Breast epithelium (tissue), 4 donors: Measurements from ENCODE around the gene PPFIA2. TPM values are rescaled to one million over a fixed set of nuclear protein-coding genes. Genes with fewer than 3 reads are reported as not detected.

Experiments
- DNase-seq, 2 donors: peaks; one replicate each; pipeline ENCODE4 v3.0.0-alpha.2; 2019; ENCODE audit warnings: low spot score in 2 of 2
- H3K27ac ChIP-seq, 2 donors: fragments of 200-600 bp; sonication (generic) in 1 of 2; one replicate each; pipeline ENCODE4 v1.5.1; 2016 to 2019; ENCODE audit warnings: mild to moderate bottlenecking in 1 of 2
- H3K27me3 ChIP-seq, 2 donors: fragments of 200-600 bp; sonication (generic) in 1 of 2; one replicate each; pipeline versions ENCODE4 v1.5.1 to v1.6.0; 2017 to 2019; ENCODE audit warnings: control low read depth in 1 of 2, mild to moderate bottlenecking in 1 of 2
- H3K36me3 ChIP-seq: fragments of 200-600 bp; one replicate; pipeline ENCODE4 v1.5.1; 2019
- H3K4me1 ChIP-seq, 2 donors: fragments of 200-600 bp; sonication (generic); one replicate each; pipeline ENCODE4 v1.5.1; 2016 to 2019; ENCODE audit warnings: control low read depth in 1 of 2
- H3K4me3 ChIP-seq, 3 donors: fragments of 200-600 bp; sonication (generic); 1 replicate in 2 of 3; 2 replicates in 1 of 3; pipeline ENCODE4 v1.5.1; 2016 to 2019; ENCODE audit warnings: mild to moderate bottlenecking in 3 of 3, moderate library complexity in 2 of 3
- H3K9me3 ChIP-seq, 2 donors: fragments of 200-600 bp; sonication (generic) in 1 of 2; one replicate each; pipeline ENCODE4 v1.5.1; 2016 to 2019; ENCODE audit warnings: control low read depth in 1 of 2
- POLR2A ChIP-seq: fragments of 450-650 bp; IDR thresholded peaks from one replicate; pipeline ENCODE4 v1.6.1; 2016; ENCODE audit warnings: antibody characterized with exemption, mild to moderate bottlenecking, moderate library complexity
- POLR2AphosphoS5 ChIP-seq, 3 donors: sonication (generic); formaldehyde crosslinking; IDR thresholded peaks; one replicate each; pipeline ENCODE4 v1.6.1; 2017; ENCODE audit warnings: antibody characterized with exemption in 3 of 3
- intact Hi-C: fragments of 100-400 bp; cut with DNase I; formaldehyde crosslinking; loops from one replicate; pipeline ENCODE4 v1.15.1; 2023; ENCODE audit warnings: low total_unique reads
- total RNA-seq, 3 donors: library from RNA; depleted of rRNA; stranded (reverse); fragments of >200 nt; gene quantifications; one replicate each; pipeline ENCODE4 v1.1.0, GENCODE V29; 2016
- TF ChIP-seq, protein P1 (sequence below), 3 donors: fragments of 450-650 bp; IDR thresholded peaks; one replicate each; pipeline ENCODE4 v1.5.1; 2016 to 2017; ENCODE audit warnings: antibody characterized with exemption in 3 of 3, mild to moderate bottlenecking in 3 of 3, moderate library complexity in 3 of 3

PPFIA2 gene
- total RNA-seq, 3 donors from 2014 or later, result 0.44 to 3.8 (median 0.98) TPM

DNA sequence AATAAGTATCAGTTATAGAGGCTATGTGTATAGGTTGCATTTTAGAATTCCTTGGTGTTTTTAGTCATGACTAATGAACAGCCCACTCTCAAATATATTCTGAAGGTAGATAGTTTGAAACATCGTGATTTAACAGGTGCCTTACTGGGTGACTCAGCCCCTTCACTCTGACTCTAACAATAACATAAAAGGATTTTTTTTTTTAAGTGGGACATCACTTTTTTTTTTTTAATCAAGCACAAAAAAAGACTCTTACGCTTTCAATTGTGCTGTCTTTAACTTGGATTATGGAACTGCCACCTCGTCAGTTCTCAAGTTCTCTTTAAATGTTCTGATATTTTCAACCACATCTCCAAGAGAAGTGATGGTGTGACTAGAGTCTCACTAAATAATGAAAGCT, 46.6 kb downstream of the PPFIA2 start:
- intact Hi-C loops, result no loop called here
- no peaks in the 10 kb centered on the region for H3K9me3 ChIP-seq

DNA sequence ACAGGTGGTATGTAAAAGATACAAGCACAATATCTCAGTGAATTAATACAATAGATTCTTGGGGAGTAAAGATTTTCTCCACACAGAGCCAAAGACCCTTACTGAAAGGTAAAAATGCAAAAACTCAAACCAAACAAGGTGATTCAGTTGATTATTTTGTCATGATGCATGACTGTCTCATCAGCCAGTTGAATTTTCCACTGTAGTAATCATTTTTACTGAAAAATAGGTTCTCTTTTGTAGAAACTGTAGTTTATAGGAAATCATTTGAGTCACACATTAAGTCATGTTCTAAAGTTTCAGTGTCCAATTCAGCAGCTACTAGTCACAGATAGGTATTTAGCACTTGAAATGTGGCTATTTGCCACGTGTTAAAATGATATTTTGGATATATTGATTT, 53.6 kb downstream of the PPFIA2 start:
- H3K27me3 ChIP-seq, result no peaks in the 10 kb centered on the region
- no peak for DNase-seq
- no peak for TF ChIP-seq POLR2A
- TF ChIP-seq, protein P1, sequence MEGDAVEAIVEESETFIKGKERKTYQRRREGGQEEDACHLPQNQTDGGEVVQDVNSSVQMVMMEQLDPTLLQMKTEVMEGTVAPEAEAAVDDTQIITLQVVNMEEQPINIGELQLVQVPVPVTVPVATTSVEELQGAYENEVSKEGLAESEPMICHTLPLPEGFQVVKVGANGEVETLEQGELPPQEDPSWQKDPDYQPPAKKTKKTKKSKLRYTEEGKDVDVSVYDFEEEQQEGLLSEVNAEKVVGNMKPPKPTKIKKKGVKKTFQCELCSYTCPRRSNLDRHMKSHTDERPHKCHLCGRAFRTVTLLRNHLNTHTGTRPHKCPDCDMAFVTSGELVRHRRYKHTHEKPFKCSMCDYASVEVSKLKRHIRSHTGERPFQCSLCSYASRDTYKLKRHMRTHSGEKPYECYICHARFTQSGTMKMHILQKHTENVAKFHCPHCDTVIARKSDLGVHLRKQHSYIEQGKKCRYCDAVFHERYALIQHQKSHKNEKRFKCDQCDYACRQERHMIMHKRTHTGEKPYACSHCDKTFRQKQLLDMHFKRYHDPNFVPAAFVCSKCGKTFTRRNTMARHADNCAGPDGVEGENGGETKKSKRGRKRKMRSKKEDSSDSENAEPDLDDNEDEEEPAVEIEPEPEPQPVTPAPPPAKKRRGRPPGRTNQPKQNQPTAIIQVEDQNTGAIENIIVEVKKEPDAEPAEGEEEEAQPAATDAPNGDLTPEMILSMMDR (IDR thresholded peaks at IDR 0.05), result no peak
- TF ChIP-seq POLR2AphosphoS5 (IDR thresholded peaks at IDR 0.05), result no peak
- H3K27ac ChIP-seq, result no peak overlapping the region
- no peaks in the 10 kb centered on the region for H3K4me1 ChIP-seq
- H3K4me3 ChIP-seq, result no peak overlapping the region
- intact Hi-C loops, result no loop called here
- H3K36me3 ChIP-seq, result no peaks in the 10 kb centered on the region
- H3K9me3 ChIP-seq, result no peaks in the 10 kb centered on the region

More for the DNA sequence above, 46.6 kb downstream of the PPFIA2 start:
- Histone ChIP-seq H3K4me3 (no peak overlapping the region), H3K27me3 (no peaks in the 10 kb centered on the region), H3K36me3 (no peaks in the 10 kb centered on the region), H3K4me1 (no peaks in the 10 kb centered on the region), H3K27ac (no peak overlapping the region)
- no peak for DNase-seq
- TF ChIP-seq, protein P1 (IDR thresholded peaks at IDR 0.05), result no peak
- TF ChIP-seq POLR2AphosphoS5 (IDR thresholded peaks at IDR 0.05) (no peak), POLR2A (no peak)

DNA sequence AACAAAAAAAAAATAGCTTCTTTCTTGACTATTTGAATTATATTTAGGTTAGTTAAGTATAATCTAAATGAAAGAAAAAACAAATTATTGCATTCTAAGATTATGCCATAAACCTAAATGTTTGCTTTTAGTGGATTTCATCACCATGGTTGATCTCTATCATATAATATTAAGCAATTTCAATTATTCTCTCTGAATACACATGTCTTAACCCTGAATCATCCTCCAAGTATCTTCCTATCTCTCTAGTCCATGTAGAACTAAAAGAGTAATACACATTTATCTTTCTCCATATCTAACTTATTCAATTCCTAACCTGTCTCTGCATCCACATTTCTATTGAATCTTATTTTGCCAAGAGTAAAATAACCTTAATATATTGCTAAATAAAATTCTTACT, 59.6 kb downstream of the PPFIA2 start:
- TF ChIP-seq POLR2AphosphoS5 (IDR thresholded peaks at IDR 0.05) (no peak), POLR2A (no peak)
- TF ChIP-seq, protein P1 (IDR thresholded peaks at IDR 0.05), result no peak
- Histone ChIP-seq H3K36me3 (no peaks in the 10 kb centered on the region), H3K27ac (no peak overlapping the region), H3K4me1 (no peaks in the 10 kb centered on the region), H3K27me3 (no peaks in the 10 kb centered on the region), H3K9me3 (no peaks in the 10 kb centered on the region), H3K4me3 (no peak overlapping the region)
- intact Hi-C loops, result loop anchor here (5.0 kb wide), 1 partner anchor 302 kb away; no protein-coding TSS in a partner anchor
- no peak for DNase-seq

DNA sequence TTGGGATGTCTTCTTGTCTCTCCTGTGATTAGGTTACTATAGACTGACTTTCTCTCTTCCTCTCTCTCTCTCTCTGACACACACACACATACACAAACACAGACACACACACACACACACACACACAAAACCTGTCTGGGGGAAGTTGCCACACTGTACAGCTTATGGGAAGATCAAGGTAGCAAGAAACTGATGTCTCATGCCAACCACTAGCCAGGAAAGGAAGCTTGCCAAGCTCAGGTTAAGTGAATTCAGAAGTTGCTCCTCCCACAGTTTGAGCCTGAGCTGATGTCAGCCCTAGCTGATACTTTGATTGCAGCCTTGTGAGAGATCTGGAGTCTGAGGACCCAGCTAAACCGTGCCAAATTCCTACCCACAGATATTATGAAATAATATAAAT, 67.1 kb downstream of the PPFIA2 start:
- no peak for DNase-seq
- Histone ChIP-seq H3K9me3 (no peaks in the 10 kb centered on the region), H3K36me3 (no peaks in the 10 kb centered on the region), H3K4me1 (no peaks in the 10 kb centered on the region), H3K4me3 (no peak overlapping the region), H3K27ac (no peak overlapping the region), H3K27me3 (no peaks in the 10 kb centered on the region)
- intact Hi-C loops, result no loop called here
- no peak for TF ChIP-seq POLR2AphosphoS5 (IDR thresholded peaks at IDR 0.05)
- TF ChIP-seq, protein P1 (IDR thresholded peaks at IDR 0.05), result no peak
- TF ChIP-seq POLR2A, result no peak

DNA sequence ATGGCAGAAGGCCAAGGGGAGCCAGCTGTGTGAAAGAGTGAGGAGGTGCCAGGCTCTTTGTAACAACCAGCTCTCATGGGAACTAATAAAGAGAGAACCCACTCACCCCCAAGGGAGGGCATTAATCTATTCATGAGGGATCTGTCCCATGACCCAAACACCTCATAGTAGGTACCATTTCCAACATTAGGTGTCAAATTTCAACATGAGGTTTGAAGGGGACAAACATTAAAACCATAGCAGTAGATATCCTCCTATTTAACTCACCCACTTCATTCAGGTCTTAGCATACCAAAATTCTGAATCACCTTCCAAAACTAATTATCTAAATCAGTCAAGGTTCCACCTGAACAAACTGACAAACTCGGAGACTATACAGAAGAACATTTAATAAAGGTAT, 75.3 kb downstream of the PPFIA2 start:
- TF ChIP-seq, protein P1 (IDR thresholded peaks at IDR 0.05), result no peak
- H3K4me3 ChIP-seq, result no peak overlapping the region
- H3K27ac ChIP-seq, result no peak overlapping the region
- DNase-seq, result no peak
- H3K36me3 ChIP-seq, result no peaks in the 10 kb centered on the region
- intact Hi-C loops, result no loop called here
- H3K27me3 ChIP-seq, result no peaks in the 10 kb centered on the region
- no peaks in the 10 kb centered on the region for H3K4me1 ChIP-seq
- no peaks in the 10 kb centered on the region for H3K9me3 ChIP-seq
